ENCODE measurements around the gene PXMP2. TPM values are rescaled to one million over a fixed set of nuclear protein-coding genes. Genes with fewer than 3 reads are reported as not detected.

Gene PXMP2
- total RNA-seq, 1 donor from 2014 or later, result 38.5 TPM

- no peaks in the 10 kb centered on the region for H3K9me3 Mint-ChIP-seq
These were observed 8.0 kb downstream of the PXMP2 start for GRCh38 chr12:132695431-132695830.

GRCh38 chr12:132698341-132698740 lies 11.0 kb downstream of the PXMP2 start:
- Mint-ChIP-seq H3K4me3 (no peak overlapping the region), H3K4me1 (ENCODE audit: unreplicated experiment) (no peaks in the 10 kb centered on the region), H3K27me3 (no peaks in the 10 kb centered on the region), H3K9me3 (no peaks in the 10 kb centered on the region), H3K36me3 (peaks cover 18% of the 10 kb centered on the region), H3K27ac (no peak overlapping the region)
- no peak for DNase-seq (ENCODE audit: extremely low spot score, unreplicated experiment)
- TF ChIP-seq CTCF (conservative IDR thresholded peaks at IDR 0.05), result no peak

More at GRCh38 chr12:132695431-132695830, 8.0 kb downstream of the PXMP2 start:
- Mint-ChIP-seq H3K27ac (no peak overlapping the region), H3K36me3 (peaks cover 16% of the 10 kb centered on the region), H3K4me3 (no peak overlapping the region), H3K4me1 (ENCODE audit: unreplicated experiment) (no peaks in the 10 kb centered on the region), H3K27me3 (no peaks in the 10 kb centered on the region)
- no peak for TF ChIP-seq CTCF (conservative IDR thresholded peaks at IDR 0.05)
- DNase-seq (ENCODE audit: extremely low spot score, unreplicated experiment), result no peak

GRCh38 chr12:132700212-132700822 lies 12.9 kb downstream of the PXMP2 start:
- Mint-ChIP-seq H3K4me1 (ENCODE audit: unreplicated experiment) (no peaks in the 10 kb centered on the region), H3K9me3 (no peaks in the 10 kb centered on the region), H3K27me3 (no peaks in the 10 kb centered on the region), H3K4me3 (no peak overlapping the region), H3K36me3 (peaks cover 22% of the 10 kb centered on the region), H3K27ac (no peak overlapping the region)
- DNase-seq (ENCODE audit: extremely low spot score, unreplicated experiment), result no peak
- TF ChIP-seq CTCF (conservative IDR thresholded peaks at IDR 0.05), result no peak

- no peak for DNase-seq (ENCODE audit: extremely low spot score, unreplicated experiment)
- Mint-ChIP-seq H3K27me3 (no peaks in the 10 kb centered on the region), H3K27ac (no peak overlapping the region), H3K4me3 (no peak overlapping the region), H3K4me1 (ENCODE audit: unreplicated experiment) (no peaks in the 10 kb centered on the region), H3K36me3 (peaks cover 23% of the 10 kb centered on the region), H3K9me3 (no peaks in the 10 kb centered on the region)
- no peak for TF ChIP-seq CTCF (conservative IDR thresholded peaks at IDR 0.05)
These were observed 15.3 kb downstream of the PXMP2 start for GRCh38 chr12:132702640-132703039.

- TF ChIP-seq CTCF (conservative IDR thresholded peaks at IDR 0.05), result no peak
- H3K9me3 Mint-ChIP-seq, result no peaks in the 10 kb centered on the region
- H3K27me3 Mint-ChIP-seq, result no peaks in the 10 kb centered on the region
- no peaks in the 10 kb centered on the region for H3K4me1 Mint-ChIP-seq (ENCODE audit: unreplicated experiment)
- DNase-seq (ENCODE audit: extremely low spot score, unreplicated experiment), result no peak
- H3K4me3 Mint-ChIP-seq, result peak overlapping the region; percentile 20
- H3K36me3 Mint-ChIP-seq, result peaks cover 24% of the 10 kb centered on the region
- peak overlapping the region; percentile 63 for H3K27ac Mint-ChIP-seq
These were observed 16.3 kb downstream of the PXMP2 start for GRCh38 chr12:132703641-132704040.
